Limb (tissue), 2 donors: Measurements from ENCODE around the gene EMP1.
A peak's percentile ranks its signal among the peaks of the same experiment; 100 is the strongest.

ENCODE experiments used
- DNase-seq, 2 donors: peaks; one replicate each; pipeline ENCODE4 v3.0.0-alpha.2; 2016; ENCODE audit errors: extremely low spot score in 2 of 2

EMP1 gene

DNA sequence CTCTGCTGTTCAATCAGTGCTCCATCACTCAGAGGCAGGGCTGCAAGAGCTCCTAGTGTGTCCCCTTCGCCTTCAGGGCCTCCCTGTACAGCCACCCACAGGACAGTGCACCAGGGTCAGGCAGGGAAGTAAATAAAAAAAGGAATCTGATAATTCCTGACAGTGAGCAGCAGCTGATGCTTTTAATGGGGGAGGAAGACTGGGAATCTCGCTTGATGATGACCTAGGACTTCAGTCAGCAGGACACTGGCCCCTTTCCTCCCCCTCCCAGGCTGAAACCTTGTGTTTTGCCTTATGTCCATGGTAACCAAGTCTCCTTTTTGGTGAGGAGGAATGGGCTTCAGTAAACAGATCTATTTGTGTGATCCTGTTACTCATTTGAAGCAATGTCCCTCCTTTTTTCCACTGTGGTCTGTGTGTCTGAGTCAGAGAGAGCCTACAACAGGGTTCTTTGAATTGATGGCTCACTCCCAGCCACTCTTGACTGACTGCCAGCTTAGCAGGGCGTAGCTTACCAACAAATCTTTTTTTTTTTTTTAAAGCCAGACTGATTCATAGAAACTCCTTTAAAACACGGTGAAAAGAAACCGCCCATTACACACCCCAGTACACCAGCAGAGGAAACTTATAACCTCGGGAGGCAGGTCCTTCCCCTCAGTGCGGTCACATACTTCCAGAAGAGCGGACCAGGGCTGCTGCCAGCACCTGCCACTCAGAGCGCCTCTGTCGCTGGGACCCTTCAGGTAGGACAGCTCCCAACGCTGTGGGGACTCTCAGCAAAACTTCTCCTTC lies at the start of gene EMP1:
TSS of gene EMP1 (plus strand) at position 597 of the 792 bp plus-strand sequence. CDS start 14,785 bp downstream, outside the sequence.
- peak; percentile 89 to 94 for DNase-seq

DNA sequence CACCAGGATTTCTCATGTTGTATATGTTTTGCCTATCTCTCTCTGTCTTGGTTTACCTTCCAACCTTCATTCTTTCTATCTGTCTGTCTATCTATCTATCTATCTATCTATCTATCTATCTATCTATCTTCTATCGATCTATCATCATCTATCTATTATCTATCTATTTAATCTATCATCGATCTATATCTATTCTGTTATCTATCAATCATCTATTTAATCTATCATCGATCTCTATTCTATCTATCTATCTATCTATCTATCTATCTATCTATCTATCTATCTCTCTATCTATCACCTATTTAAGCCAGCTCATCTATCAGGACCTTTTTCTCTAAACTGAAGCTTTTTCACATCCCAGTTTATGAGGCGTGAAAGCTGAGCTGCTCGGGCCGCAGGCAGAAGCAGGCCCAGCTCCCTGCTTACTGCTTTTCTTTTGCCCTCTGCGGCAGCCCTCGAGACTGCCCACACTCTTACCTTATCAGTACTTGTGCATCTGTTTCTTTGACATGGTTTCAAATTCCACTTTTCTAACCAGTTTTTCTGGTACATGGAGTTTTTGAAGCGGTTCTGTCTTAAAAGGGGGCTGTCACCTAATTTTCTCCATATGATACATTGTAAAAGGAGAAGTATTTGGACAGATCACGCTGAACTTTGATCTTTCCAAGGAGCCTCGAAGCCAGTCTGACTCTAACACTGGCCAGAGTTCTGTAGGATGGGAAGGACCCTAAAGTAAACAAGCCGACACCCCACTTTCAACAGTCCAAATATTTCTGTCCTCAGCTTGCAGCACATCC lies 48.6 kb upstream of the EMP1 start:
- no peak for DNase-seq

DNA sequence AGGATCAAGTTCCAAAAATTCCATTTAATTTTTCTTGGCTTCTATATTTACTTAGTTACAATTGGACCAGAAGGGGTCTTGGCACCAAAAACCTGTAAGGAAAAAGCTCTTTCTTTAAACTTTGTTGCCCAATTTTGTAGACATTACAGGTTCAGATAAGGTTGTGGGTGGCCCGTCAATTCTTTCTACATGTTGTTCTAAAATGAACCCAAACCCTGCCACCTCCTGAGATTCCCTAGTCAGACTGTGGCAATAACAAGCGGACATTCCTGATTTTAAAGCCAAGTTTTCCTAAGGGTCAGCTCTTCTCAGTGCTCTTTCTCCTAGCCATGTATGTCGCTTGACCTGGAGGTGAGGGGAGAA lies 48.1 kb upstream of the EMP1 start:
- no peak for DNase-seq

- no peak for DNase-seq
These were observed 47.1 kb upstream of the EMP1 start for GRCh38 chr12:13149411-13149810.

DNA sequence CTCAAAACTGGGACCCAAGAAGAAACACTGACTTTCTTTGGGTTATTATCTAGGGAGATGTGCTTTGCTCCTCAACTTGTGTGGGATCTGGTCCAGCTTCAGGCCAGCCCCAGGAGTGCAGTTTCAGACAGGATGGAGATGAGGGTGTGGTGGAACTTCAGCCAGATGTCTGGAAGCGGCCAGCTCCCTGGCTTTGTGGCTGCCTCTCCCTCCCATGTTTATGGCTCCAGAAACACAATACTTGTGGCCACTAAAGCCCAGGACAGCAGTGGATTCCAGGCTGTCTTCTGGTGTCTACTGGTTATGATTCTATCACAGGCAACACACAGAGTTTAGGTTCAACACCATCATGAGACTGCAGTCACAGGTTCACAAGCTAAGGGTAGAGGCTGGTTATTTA lies 44.2 kb upstream of the EMP1 start:
- no peak for DNase-seq

DNA sequence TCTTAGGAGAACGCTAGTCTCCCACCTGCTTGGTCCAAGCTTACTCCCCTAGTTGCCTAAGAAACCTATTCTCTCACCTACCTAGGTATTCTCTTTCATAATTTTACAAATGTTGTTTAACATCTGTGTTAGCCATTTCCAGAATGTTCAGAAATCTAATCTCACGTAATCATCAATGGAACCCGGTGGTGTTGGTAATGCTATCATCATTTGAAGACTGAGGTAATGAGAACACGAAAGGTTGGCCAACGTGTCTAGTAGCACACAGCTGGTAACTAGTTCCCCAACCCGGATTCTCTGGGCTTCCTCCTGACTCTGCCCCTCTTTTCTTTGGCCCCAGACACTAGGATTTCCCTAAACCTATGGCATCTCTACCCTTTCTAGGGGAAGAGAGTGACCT lies 43.8 kb upstream of the EMP1 start:
- DNase-seq: no peak

GRCh38 chr12:13153180-13153579 lies 43.3 kb upstream of the EMP1 start:
- no peak for DNase-seq

- no peak for DNase-seq
These were observed 42.4 kb upstream of the EMP1 start for GRCh38 chr12:13154027-13154538.

GRCh38 chr12:13154831-13155230 lies 41.7 kb upstream of the EMP1 start:
- no peak for DNase-seq

GRCh38 chr12:13156277-13156676 lies 40.2 kb upstream of the EMP1 start:
- no peak for DNase-seq

- DNase-seq: no peak
These were observed 35.4 kb upstream of the EMP1 start for GRCh38 chr12:13161172-13161571.

DNA sequence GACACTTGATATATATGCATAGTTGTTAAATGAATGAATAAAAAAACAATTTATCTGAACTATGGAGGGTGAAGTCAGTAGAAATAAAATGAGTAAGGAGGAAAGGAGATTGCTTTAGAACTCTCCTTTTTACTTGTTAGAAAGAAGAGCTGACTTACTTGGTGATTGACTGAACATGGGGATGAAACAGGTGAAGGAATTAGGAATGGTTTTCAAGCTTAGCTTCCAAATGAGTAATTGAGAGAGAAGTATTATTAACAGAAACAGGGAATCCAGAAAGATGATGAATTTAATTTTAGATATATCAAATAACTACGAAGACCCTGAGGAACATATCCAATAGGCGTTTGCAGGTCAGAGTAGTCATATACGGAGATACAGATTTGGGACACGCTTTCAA lies 33.6 kb upstream of the EMP1 start:
- DNase-seq: no peak

DNA sequence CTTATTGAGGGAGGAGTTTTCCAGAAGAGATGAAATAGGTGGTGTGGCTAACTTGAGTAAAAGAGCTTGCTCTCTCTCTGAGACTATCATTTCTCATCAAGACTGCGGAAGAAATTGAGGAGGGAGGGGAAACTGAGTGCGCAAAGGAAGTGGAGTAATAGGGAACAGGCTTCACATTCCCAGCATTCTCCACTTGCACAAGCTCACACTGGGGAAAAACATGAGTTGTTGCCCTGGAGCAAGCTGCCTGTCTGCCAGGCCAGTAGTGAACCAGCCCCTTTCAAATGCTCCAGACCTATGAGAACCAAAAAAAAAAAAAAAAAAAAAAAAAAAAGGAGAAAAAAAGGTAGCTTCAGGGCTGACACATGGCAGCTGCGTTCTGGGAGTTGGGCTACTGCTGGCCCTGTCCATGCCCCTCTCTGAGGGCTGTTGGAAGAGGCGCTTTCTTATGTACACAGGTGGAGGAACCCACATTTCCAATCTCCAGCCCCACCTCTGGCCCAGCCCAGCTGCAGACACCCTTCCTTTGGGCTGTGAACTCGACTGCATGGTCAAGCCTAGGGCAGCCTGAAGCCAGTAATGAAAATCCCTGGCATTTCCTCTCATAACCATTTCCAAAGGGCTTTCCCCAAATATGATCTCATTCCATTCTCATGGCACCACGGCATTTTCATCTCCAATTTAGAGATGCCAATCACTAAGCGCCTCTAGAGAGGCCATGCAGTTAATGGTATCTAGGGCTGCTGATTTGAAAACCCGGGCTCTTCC lies 32.5 kb upstream of the EMP1 start:
- DNase-seq: no peak

GRCh38 chr12:13164921-13165616 lies 31.5 kb upstream of the EMP1 start:
- no peak for DNase-seq

DNA sequence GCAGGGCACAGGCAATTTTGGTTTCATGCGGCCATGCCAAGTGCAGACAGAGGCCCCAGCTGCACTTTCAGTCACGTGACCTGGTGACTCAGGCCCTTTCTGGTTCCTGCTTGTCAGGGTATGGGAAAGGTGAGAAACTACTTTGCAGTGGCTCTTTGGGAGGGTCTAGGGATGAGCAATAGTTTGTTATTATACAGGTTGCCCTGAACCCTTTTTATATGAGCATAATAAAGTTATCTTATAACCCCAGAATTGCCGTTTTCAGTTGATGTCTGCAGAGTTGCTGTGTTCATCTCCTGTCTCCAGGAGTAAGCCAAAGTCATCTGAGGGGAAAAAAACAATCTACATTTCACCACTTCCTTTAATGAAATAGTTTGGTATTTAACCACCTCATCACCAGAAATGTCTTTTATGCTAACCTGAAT lies 30.9 kb upstream of the EMP1 start:
- DNase-seq: no peak

GRCh38 chr12:13167226-13167625 lies 29.3 kb upstream of the EMP1 start:
- DNase-seq: no peak

GRCh38 chr12:13167906-13168305 lies 28.6 kb upstream of the EMP1 start:
- DNase-seq: no peak

DNA sequence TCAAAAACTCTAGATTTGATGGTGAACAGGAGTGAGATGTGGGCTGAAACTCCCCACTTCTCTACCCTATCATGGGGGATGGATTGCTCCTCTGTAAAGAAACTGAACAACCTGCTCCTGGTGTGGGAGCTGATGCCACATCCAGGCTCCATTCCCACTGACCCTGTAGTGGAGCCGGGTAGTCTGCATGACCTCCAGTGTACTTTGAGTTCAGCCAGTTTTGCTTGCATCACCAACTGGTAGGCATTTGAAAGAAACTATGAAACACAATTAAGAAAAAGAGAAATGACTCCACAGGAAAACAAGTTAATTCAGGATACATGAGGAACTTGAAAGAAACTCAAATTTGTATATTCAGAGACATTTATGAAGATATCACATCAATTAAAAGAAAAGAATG lies 27.3 kb upstream of the EMP1 start:
- DNase-seq: no peak

GRCh38 chr12:13170892-13171490 lies 25.5 kb upstream of the EMP1 start:
- no peak for DNase-seq

DNA sequence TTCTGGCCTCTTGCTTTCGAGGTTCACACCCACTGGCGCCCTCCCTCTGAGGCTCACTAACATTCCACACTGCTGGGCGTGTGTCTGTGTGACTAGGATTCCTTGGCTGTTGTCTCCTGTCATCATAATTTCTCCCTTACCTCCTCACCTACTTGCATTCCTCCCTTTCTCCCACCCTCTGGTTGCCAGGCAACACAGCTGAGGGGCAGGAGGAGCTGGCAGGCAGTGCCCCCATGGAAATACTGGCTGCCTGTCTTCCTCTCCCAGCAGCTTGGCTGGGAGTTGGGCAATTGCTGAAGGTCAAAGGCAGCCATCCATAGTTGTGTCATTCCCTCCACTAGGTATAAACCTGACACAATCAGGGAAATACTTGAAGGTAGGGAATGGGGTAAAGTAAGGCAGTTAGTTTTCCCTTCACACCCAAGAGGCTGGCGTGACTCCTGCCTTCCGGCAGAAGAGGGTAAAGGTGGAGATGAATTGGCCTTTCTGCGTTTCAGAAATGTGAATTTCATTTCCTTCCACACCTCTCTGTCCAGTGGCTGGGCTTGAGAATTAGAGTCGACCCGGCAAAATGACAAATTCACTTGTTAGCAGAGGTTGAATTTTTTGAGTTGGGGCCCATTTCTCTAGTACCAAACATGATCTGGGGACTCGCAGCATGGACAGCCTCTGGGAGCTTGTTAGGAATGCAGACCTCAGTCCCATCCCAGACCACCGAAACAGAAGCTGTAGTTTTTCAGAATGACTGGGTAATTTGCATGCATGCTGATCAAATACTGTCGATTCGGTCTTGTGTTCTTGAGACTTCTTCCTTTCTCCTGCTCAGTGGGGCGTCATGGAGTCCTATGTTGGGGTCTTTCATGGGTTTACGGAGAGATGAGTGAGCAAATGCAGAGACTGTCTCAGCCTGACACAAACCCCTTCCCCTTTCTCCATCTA lies 24.3 kb upstream of the EMP1 start:
- DNase-seq: peak in 1 of 2 donors; percentile 74
